Smooth muscle cell (in vitro differentiated cells): ENCODE measurements around the gene ARSA. TPM values are rescaled to one million over a fixed set of nuclear protein-coding genes. Genes with fewer than 3 reads are reported as not detected.
"Not testable (repeated sequence)": the region's sequence is repeated elsewhere in the genome, so short reads cannot be mapped to it uniquely, and the experiment has no call there.

Experiments used
- DNase-seq: peaks from one replicate; lab custom pipeline; 2025; ENCODE audit not compliant: unreplicated experiment; lab: John Stamatoyannopoulos, UW
- H2AFZ ChIP-seq: fragments of 200-600 bp; sonication (generic); 2 replicates; pipeline ENCODE4 v1.6.0; 2016; ENCODE audit warnings: antibody characterized with exemption, low read depth, mild to moderate bottlenecking
- H3F3A ChIP-seq: fragments of 200-600 bp; sonication (generic); 2 replicates; pipeline ENCODE4 v1.6.0; 2017; ENCODE audit warnings: antibody characterized with exemption, low read depth
- H3K27ac ChIP-seq: fragments of 200-600 bp; sonication (generic); 2 replicates; pipeline ENCODE4 v1.5.1; 2016; ENCODE audit warnings: low read depth, mild to moderate bottlenecking
- H3K27me3 ChIP-seq: fragments of 200-600 bp; sonication (generic); 2 replicates; pipeline ENCODE4 v1.6.1; 2016; ENCODE audit warnings: low read depth, mild to moderate bottlenecking
- H3K36me3 ChIP-seq: fragments of 200-600 bp; sonication (generic); 2 replicates; pipeline ENCODE4 v1.5.1; 2016; ENCODE audit warnings: low read depth
- H3K4me1 ChIP-seq: fragments of 200-600 bp; sonication (generic); 2 replicates; pipeline ENCODE4 v1.5.1; 2016; ENCODE audit warnings: low read depth
- H3K4me2 ChIP-seq: fragments of 200-600 bp; sonication (generic); 2 replicates; pipeline ENCODE4 v1.6.0; 2016; ENCODE audit warnings: mild to moderate bottlenecking
- H3K4me3 ChIP-seq: fragments of 200-600 bp; sonication (generic); 2 replicates; pipeline ENCODE4 v1.5.1; 2016; ENCODE audit warnings: mild to moderate bottlenecking
- H3K79me2 ChIP-seq: fragments of 200-600 bp; sonication (generic); 2 replicates; pipeline ENCODE4 v1.6.0; 2016; ENCODE audit warnings: low read depth, mild to moderate bottlenecking
- H3K9ac ChIP-seq: fragments of 200-600 bp; sonication (generic); 2 replicates; pipeline ENCODE4 v1.6.0; 2016; ENCODE audit warnings: low read depth
- H3K9me3 ChIP-seq: fragments of 200-600 bp; sonication (generic); replicated peaks from 2 replicates; pipeline ENCODE4 v1.5.1; 2016; ENCODE audit warnings: low read depth
- H4K20me1 ChIP-seq: fragments of 200-600 bp; sonication (generic); 2 replicates; pipeline ENCODE4 v1.6.0; 2016; ENCODE audit warnings: low read depth
- CTCF ChIP-seq: fragments of 200-600 bp; sonication (generic); IDR thresholded peaks from 2 replicates; pipeline ENCODE4 v1.5.1; 2017; ENCODE audit warnings: borderline replicate concordance, mild to moderate bottlenecking, antibody characterized with exemption; ENCODE audit not compliant: insufficient read depth, poor library complexity, severe bottlenecking
- WGBS: methylation state at CpG from one replicate; pipeline ENCODE4 v1.1.7; 2016; ENCODE audit warnings: low lambda C conversion rate; 5-methylcytosine and 5-hydroxymethylcytosine counted together
- polyA plus RNA-seq: library from polyadenylated mRNA; unstranded; fragments of >200 nt; fragmentation: Nextera tagmentation; extraction: Ambion mirVana; gene quantifications from 2 replicates; pipeline ENCODE4 v1.2.1, GENCODE V29; 2016
- total RNA-seq: library from RNA; depleted of rRNA; stranded (reverse); fragments of >200 nt; gene quantifications from 2 replicates; pipeline ENCODE4 v1.2.3, GENCODE V29; 2014

ARSA gene
- total and polyA plus RNA-seq, 2 experiments from 2014 or later: 16.6 to 19.9 TPM

- WGBS: 57% methylated on average over 22 of the region's 23 CpGs
- TF ChIP-seq CTCF: no peak
These were observed 28.4 kb upstream of the ARSA start for GRCh38 chr22:50656122-50657070.

GRCh38 chr22:50654664-50655063 lies 26.7 kb upstream of the ARSA start:
- not testable (repeated sequence) for H2AFZ ChIP-seq, H3K4me3 ChIP-seq, H3K79me2 ChIP-seq, H3F3A ChIP-seq, H4K20me1 ChIP-seq, DNase-seq, H3K4me2 ChIP-seq, H3K27ac ChIP-seq, H3K27me3 ChIP-seq, H3K4me1 ChIP-seq, H3K9ac ChIP-seq, H3K36me3 ChIP-seq, H3K9me3 ChIP-seq
- 84% methylated on average over 6 of the region's 6 CpGs for WGBS

More at GRCh38 chr22:50656122-50657070, 28.4 kb upstream of the ARSA start:
- DNase-seq: no peak
- Histone ChIP-seq H3K27me3 (no peaks in the 10 kb centered on the region), H3K4me3 (no peak overlapping the region), H3K27ac (peak overlapping the region; percentile 70), H3K4me2 (peak overlapping the region; percentile 45), H3K9me3 (no peaks in the 10 kb centered on the region), H3K36me3 (no peaks in the 10 kb centered on the region), H3K79me2 (no peaks in the 10 kb centered on the region), H2AFZ (peak overlapping the region; percentile 51), H3F3A (no peaks in the 10 kb centered on the region), H4K20me1 (no peaks in the 10 kb centered on the region), H3K4me1 (peaks cover 4% of the 10 kb centered on the region), H3K9ac (peak overlapping the region; percentile 70)

DNA sequence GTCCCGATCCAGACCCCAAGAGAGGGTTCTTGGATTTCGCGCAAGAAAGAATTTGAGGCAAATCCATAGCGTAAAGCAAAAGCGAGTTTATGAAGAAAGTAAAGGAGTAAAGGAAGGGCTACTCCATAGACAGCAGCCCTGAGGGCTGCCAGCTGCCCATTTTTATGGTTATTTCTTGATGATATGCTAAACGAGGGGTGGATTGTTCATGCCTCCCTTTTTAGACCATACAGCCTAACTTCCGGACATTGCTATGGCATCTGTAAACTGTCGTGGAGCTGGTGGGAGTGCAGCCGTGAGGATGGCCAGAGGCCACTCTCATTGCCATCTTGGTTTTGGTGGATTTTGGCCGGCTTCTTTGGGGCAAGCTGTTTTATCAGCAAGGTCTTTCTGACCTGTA lies 25.3 kb upstream of the ARSA start:
- H4K20me1 ChIP-seq: no peaks in the 10 kb centered on the region
- no peak overlapping the region for H3K9ac ChIP-seq
- no peaks in the 10 kb centered on the region for H3K79me2 ChIP-seq
- no peak overlapping the region for H3K27ac ChIP-seq
- no peak for TF ChIP-seq CTCF
- H3F3A ChIP-seq: no peaks in the 10 kb centered on the region
- H3K4me3 ChIP-seq: no peak overlapping the region
- H2AFZ ChIP-seq: no peak overlapping the region
- DNase-seq: no peak
- 87% methylated on average over 10 of the region's 10 CpGs for WGBS
- H3K4me2 ChIP-seq: no peak overlapping the region
- peaks cover 4% of the 10 kb centered on the region for H3K4me1 ChIP-seq
- H3K27me3 ChIP-seq: no peaks in the 10 kb centered on the region
- H3K36me3 ChIP-seq: no peaks in the 10 kb centered on the region
- peaks cover 3% of the 10 kb centered on the region for H3K9me3 ChIP-seq

- Histone ChIP-seq H3K4me1 (peaks cover 14% of the 10 kb centered on the region), H3K27me3 (peaks cover 28% of the 10 kb centered on the region)
- H3K27ac ChIP-seq, H3K9ac ChIP-seq, H2AFZ ChIP-seq, H3K4me3 ChIP-seq, DNase-seq, H3K79me2 ChIP-seq, H3K9me3 ChIP-seq, H3K4me2 ChIP-seq, H4K20me1 ChIP-seq, H3F3A ChIP-seq, H3K36me3 ChIP-seq: not testable (repeated sequence)
- 67% methylated on average over 3 of the region's 3 CpGs for WGBS
These were observed 15.8 kb upstream of the ARSA start for GRCh38 chr22:50643821-50644101.

GRCh38 chr22:50643021-50643820 lies 15.3 kb upstream of the ARSA start:
- H2AFZ ChIP-seq, H3K9me3 ChIP-seq, H3K4me2 ChIP-seq, H4K20me1 ChIP-seq, H3F3A ChIP-seq, H3K79me2 ChIP-seq, H3K27ac ChIP-seq, DNase-seq, H3K36me3 ChIP-seq, H3K4me3 ChIP-seq, H3K9ac ChIP-seq: not testable (repeated sequence)
- WGBS: 91% methylated on average over 17 of the region's 17 CpGs
- H3K27me3 ChIP-seq: peaks cover 28% of the 10 kb centered on the region
- peaks cover 14% of the 10 kb centered on the region for H3K4me1 ChIP-seq
